Forelimb muscle (tissue), 1 donor: ENCODE measurements around the gene CHRNB4. TPM values are rescaled to one million over a fixed set of nuclear protein-coding genes. Genes with fewer than 3 reads are reported as not detected.

Experiments used
- DNase-seq: peaks from one replicate; pipeline ENCODE4 v3.0.0-alpha.2; 2013; ENCODE audit warnings: low read depth
- polyA plus RNA-seq: library from polyadenylated mRNA; unstranded; fragments of 120-200 nt; gene quantifications from one replicate; pipeline ENCODE4 v1.2.1, GENCODE V29; 2013; ENCODE audit not compliant: insufficient read length

The CHRNB4 gene
- polyA plus RNA-seq, 1 donor: 0.18 TPM

- DNase-seq: no peak
Observed at GRCh38 chr15:78634210-78635145, 6.5 kb downstream of the CHRNB4 start.

DNA sequence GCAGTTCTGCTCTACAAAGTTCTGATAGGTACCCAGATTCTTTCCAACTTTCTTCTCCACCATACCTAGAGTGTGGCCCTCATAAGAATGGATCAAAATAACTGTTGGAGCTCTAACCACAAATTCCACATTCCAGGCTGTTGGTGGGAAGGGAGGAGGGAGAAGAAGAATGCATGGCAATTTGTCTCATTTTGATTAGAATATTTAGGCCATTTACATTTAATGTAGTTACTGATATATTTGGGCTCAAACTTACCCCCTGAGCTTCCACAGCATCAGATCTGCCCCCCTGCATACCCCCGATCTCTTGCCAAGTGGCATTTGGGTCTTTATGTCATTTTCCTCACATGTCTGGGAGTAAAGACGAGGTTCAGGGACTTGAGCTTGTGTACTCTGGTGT is 7.7 kb downstream of the CHRNB4 start:
- no peak for DNase-seq

- DNase-seq: no peak
Observed at GRCh38 chr15:78630886-78631633, 9.9 kb downstream of the CHRNB4 start.

DNA sequence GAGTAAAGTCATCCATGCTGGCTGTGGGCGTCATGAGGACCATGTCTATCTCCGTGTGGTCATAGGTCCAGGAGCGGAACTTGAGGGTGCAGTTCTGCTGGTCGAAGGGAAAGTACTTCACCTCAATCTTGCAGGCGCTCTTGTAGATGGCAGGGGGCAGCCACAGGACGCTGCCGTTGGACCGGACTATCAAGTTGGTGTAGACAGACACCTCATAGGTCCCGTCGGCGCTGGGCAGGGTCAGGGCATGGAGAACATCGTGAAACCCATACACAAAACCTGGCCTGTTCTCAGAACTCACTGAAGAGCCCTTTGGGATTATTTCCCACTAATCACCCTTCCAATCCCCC is 11.3 kb downstream of the CHRNB4 start:
- no peak for DNase-seq

DNA sequence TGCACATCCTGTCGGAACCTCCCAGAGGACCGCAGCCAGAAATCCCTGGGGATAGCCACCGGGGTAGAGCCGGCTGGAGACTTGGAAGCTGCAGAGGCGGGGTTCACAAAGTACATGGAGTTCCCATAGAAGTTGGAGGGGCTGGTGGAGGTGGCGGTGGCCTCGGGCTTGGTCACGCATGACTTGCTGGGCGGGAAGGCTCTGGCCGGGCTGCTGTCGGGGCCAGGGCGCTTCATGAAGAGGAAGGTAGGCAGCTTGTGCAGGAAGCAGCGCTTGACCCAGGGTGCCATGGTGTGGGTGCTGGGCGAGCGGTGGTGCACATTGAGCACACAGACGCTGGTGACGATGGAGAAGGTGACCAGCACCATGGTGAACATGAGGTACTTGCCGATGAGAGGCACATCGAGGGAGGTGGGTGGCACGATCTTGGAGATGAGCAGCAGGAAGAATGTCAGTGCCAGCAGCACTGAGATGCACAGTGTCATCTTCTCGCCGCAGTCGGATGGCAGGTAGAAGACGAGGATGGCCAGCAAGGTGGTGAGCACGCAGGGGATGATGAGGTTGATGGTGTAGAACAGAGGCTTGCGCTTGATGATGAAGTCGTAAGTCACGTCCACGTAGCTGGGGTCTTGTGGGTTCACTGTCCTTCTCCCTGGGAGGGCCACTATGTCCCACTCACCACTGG is 11.8 kb downstream of the CHRNB4 start:
- DNase-seq: no peak

DNA sequence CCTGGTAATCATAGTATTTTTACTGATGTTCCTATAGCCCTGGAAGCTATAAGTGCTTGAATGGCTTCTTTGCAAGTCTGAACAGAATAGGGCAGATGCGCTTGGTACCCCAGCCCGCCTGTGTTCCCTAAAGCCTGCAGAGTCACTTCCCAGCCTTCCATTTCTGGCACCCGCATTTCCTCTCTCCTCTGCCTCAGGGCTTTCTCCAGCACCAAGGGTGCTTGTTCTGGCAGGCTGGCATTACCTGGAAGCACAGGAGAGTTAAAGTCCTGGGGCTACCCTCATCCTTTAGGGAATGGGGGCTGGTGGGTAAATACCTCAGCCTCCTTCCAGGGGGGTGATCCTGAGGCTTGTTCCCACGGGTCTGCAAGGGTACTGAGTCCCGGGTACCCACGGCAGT is 12.8 kb downstream of the CHRNB4 start:
- DNase-seq: no peak

DNA sequence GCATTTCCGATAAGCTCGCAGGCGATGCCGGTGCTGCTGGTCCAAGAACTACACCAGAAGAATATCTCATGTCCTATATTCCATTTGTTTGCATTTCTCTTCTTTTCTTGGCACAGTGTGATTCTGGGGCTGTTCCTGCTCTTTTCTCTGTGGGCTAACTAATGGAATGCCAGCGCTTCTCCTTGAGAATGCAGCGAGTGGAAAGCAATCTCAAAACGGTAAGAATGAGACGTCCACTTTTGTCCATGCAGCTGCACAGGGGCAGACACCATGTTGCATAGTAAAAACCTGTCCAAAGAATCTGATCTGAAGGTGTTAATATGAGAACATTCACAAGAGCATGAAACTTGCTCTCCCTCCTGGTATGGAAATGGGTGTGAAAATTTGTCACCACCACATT is 13.7 kb downstream of the CHRNB4 start:
- DNase-seq: no peak

GRCh38 chr15:78626381-78626995 is 14.5 kb downstream of the CHRNB4 start:
- DNase-seq: no peak

- no peak for DNase-seq
Observed at GRCh38 chr15:78625606-78626280, 15.3 kb downstream of the CHRNB4 start.

DNA sequence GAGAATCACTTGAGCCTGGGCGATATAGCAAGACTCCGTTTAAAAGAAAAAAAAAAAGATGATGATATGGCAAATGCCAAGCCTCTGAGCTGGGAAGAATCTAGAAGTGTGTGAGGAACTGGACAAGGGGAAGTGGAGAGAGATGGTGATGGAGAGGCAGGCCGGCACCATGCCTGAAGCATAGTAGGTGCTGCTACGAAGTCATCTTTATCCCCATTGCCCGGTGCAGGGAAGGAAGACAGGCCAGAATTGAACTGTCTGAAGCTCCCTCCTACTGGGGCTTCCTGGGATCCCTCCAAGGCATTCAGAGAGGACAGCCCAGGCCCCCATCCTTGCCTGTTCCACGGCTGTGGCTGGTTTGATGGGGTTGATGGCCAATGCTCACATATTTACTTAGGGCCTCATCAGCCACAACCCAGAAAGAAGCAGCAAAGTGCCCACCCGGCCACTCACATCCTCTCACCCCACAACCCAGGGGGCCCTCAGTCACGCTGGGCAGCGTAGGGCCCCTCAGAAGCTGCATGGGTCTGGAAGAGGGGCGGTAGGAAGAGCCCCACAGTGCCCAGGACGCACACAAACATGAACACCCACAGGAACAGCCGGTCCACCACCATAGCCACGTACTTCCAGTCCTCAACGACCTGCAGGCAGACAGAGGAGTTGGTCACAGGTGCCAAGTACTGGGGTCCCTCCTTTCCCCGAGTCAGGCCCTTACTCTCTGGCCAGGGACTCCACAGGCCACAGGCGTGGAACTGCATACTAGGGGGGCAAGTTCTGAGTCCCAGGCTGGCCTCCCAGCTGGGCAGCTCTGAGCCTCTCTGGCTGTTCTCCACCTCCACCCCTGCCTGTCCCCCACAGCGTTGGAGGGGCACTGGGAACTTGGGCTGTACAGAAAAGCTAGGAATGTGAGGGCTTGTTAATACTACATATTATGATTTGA is 16.1 kb downstream of the CHRNB4 start:
- no peak for DNase-seq

- DNase-seq: no peak
Observed at GRCh38 chr15:78623786-78624497, 17.1 kb downstream of the CHRNB4 start.

- no peak for DNase-seq
Observed at GRCh38 chr15:78621810-78622402, 19.1 kb downstream of the CHRNB4 start.

DNA sequence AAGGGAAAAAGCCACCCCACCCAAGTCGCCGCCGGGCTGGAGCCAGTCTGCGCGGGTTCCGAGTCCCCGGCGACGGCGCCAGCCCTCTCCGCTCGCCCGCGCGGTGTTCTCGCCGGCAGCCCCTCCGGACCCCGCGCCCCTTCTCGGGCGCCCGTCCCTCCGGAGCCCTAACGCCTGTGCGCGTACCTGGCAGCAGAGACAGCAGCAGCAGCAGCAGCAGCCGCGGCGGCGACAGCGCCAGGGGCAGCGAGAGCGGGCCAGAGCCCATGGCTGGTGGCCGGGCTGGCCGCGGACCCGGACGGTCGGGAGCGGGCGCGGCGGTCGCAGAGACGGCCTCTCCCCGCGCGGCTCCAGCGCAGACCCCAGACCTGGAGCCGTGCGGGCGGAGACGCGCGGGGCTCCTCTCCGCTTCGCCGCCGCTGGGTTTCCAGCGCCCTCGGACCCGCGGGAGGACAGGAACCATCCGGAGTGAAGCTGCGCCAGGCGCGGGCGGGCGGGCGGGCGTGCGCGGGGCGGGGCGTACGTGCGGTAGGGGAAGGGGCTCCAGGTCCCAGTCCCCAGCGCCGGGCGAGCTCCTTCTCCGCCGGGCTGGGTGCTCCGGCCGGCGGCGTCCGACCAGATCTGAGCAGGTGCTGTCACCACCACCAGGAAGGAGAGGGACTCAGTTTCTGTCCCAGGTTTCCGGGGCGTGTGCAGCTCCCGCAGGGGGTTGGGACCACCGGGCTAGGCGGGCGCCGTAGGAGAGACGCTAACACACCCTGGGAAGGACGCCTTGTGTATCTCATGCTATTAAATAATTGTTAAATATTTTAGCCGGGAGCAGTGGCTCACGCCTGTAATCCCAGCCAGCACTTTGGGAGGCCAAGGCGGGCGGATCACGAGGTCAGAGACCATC is 20.2 kb downstream of the CHRNB4 start, which contains the start of gene CHRNA3:
TSS of gene CHRNA3 (minus strand) at position 470 of the 895 bp plus-strand sequence. CDS start at position 268, 202 bp downstream.
- no peak for DNase-seq

- no peak for DNase-seq
Observed at GRCh38 chr15:78620021-78620526, 20.9 kb downstream of the CHRNB4 start.

GRCh38 chr15:78619022-78619950 is 21.7 kb downstream of the CHRNB4 start:
- no peak for DNase-seq

DNA sequence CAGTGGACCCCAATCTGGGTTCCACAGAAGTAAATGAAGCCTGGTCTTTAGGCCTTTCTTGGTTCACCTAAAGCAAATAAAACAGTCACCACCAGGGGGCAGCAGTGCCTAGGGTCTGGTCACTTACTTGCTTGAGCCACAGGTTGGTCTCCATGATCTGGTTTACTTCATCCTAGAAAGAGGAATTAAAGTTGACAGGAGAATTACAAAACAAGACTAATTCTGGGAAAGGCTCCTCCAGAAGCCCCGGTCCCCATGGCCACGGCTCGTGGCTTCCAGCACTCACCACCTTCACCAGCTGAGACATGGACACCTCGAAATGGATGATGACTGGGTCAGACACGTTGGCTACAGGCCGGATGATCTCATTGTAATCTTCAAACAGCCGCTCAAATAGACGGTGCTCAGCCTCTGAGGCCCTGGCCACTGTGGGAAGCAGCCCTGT is 22.5 kb downstream of the CHRNB4 start:
- peak; percentile 54 for DNase-seq
